CD4-positive, alpha-beta T cell treated with Interleukin-17A for 4 hours (primary cell): ENCODE data around the gene NUSAP1.
"Not testable (repeated sequence)": the region's sequence is repeated elsewhere in the genome, so short reads cannot be mapped to it uniquely, and the experiment has no call there.

Experiments
- DNase-seq: peaks from one replicate; pipeline ENCODE4 v3.0.0-alpha.2; 2020; ENCODE audit warnings: mixed read lengths

Gene NUSAP1

GRCh38 chr15:41416742-41417417 lies 84.2 kb downstream of the NUSAP1 start, which contains the start of gene RTF1:
TSS of gene RTF1 (plus strand) at chr15:41417095. CDS start at chr15:41417116, 21 bp downstream.
- peak; percentile 98 for DNase-seq

GRCh38 chr15:41417418-41418195 lies 84.9 kb downstream of the NUSAP1 start:
- DNase-seq, result no peak

- DNase-seq, result no peak
Observed at GRCh38 chr15:41423979-41424659, 91.4 kb downstream of the NUSAP1 start.

- no peak for DNase-seq
Observed at GRCh38 chr15:41424809-41425208, 92.1 kb downstream of the NUSAP1 start.

GRCh38 chr15:41425907-41426306 lies 93.2 kb downstream of the NUSAP1 start:
- DNase-seq, result not testable (repeated sequence)

GRCh38 chr15:41429003-41429890 lies 96.6 kb downstream of the NUSAP1 start:
- no peak for DNase-seq
